ENCODE data around the gene HGFAC. TPM values are rescaled to one million over a fixed set of nuclear protein-coding genes. Genes with fewer than 3 reads are reported as not detected.

Gene HGFAC
- total RNA-seq, 1 donor from 2014 or later, result not detected

DNA sequence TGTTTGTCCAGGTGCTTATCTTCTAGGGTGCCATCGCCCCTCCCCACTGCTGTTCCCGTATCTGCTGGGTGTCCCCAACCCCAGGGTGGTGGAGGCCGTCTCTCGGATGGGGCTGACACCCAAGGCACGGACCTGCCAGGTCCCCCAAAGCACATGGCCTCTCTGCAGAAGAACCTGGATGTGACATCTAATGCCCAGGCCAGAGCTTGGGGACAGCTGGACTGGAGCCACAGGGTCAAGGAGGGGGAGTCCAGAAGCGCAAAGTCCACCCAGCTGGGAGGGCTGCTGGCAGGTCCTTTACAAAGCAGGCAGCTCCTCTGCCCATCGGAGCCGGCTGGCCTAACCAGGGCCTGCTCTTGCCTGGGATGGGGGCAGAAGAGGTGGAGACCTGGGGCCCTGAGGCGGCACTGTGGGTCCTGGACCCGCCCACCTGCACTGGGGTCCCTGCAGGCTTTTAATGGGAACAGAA, 20.6 kb downstream of the HGFAC start:
- Histone ChIP-seq H3K27ac (no peak overlapping the region), H4K20me1 (ENCODE audit: low read depth) (peaks cover 4% of the 10 kb centered on the region), H3K36me3 (no peaks in the 10 kb centered on the region), H2AFZ (replicated peaks) (no peak overlapping the region), H3F3A (ENCODE audit: low read depth) (peaks cover 9% of the 10 kb centered on the region), H3K4me1 (peaks cover 12% of the 10 kb centered on the region), H3K9ac (no peak overlapping the region), H3K27me3 (peaks cover 75% of the 10 kb centered on the region), H3K4me2 (peak overlapping the region; percentile 86), H3K4me3 (no peak overlapping the region), H3K79me2 (ENCODE audit: low read depth) (no peaks in the 10 kb centered on the region), H3K9me3 (ENCODE audit: low read depth) (no peaks in the 10 kb centered on the region)
- H3K27ac Mint-ChIP-seq, result no peak overlapping the region
- DNase-seq (ENCODE audit: low spot score), result no peak
- H3K27me3 Mint-ChIP-seq (ENCODE audit: insufficient read depth, low read depth), result peaks cover 15% of the 10 kb centered on the region
- no peaks in the 10 kb centered on the region for H3K9me3 Mint-ChIP-seq
- H3K4me1 Mint-ChIP-seq, result peaks cover 21% of the 10 kb centered on the region
- TF ChIP-seq, protein P1, sequence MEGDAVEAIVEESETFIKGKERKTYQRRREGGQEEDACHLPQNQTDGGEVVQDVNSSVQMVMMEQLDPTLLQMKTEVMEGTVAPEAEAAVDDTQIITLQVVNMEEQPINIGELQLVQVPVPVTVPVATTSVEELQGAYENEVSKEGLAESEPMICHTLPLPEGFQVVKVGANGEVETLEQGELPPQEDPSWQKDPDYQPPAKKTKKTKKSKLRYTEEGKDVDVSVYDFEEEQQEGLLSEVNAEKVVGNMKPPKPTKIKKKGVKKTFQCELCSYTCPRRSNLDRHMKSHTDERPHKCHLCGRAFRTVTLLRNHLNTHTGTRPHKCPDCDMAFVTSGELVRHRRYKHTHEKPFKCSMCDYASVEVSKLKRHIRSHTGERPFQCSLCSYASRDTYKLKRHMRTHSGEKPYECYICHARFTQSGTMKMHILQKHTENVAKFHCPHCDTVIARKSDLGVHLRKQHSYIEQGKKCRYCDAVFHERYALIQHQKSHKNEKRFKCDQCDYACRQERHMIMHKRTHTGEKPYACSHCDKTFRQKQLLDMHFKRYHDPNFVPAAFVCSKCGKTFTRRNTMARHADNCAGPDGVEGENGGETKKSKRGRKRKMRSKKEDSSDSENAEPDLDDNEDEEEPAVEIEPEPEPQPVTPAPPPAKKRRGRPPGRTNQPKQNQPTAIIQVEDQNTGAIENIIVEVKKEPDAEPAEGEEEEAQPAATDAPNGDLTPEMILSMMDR (IDR thresholded peaks at IDR 0.05), result no peak
- TF ChIP-seq EZH2 (IDR thresholded peaks at IDR 0.05) (no peak), EZH2phosphoT487 (IDR thresholded peaks at IDR 0.05) (no peak)
- H3K4me3 Mint-ChIP-seq, result peak overlapping the region; percentile 64
- H3K36me3 Mint-ChIP-seq, result no peaks in the 10 kb centered on the region

DNA sequence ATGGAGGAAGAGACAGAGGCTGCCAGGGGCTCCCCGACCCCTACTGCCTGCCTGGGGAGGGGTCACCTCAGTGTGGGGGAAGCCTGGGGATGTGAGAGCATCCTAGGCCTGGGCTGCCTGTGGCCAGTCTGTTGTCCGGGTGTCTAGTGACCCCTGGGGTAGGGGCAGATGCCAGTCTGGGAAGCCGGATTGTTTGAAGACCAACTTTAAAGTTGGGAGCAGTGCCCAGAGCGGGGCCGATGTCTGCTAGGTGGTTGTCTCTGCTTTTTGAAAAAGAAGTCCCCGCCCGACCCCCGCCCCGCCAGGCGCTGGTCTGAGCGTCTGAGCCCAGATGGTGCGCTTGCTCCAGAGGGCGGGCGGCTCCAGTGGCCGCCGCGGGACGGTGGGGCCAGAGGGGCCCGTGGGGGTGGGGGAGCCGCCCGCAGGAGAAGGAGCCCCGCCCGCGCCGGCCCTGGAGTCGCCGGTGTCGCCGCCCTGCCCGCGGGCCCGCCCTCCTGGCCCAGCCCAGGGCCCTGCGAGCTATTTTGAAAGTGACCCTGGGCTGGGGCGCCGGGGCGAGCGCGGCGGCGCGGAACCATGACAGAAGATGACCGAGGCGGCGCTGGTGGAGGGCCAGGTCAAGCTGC, 21.1 kb downstream of the HGFAC start, which contains the start of gene DOK7:
DOK7 (plus strand) TSS at position 517 of the 626 bp plus-strand sequence; CDS start at position 587, 70 bp downstream.
- peaks cover 13% of the 10 kb centered on the region for H3K27me3 Mint-ChIP-seq (ENCODE audit: insufficient read depth, low read depth)
- no peak for TF ChIP-seq EZH2 (IDR thresholded peaks at IDR 0.05)
- TF ChIP-seq, protein P1 (IDR thresholded peaks at IDR 0.05), result no peak
- TF ChIP-seq EZH2phosphoT487 (IDR thresholded peaks at IDR 0.05), result no peak
- H3K36me3 Mint-ChIP-seq, result no peaks in the 10 kb centered on the region

DNA sequence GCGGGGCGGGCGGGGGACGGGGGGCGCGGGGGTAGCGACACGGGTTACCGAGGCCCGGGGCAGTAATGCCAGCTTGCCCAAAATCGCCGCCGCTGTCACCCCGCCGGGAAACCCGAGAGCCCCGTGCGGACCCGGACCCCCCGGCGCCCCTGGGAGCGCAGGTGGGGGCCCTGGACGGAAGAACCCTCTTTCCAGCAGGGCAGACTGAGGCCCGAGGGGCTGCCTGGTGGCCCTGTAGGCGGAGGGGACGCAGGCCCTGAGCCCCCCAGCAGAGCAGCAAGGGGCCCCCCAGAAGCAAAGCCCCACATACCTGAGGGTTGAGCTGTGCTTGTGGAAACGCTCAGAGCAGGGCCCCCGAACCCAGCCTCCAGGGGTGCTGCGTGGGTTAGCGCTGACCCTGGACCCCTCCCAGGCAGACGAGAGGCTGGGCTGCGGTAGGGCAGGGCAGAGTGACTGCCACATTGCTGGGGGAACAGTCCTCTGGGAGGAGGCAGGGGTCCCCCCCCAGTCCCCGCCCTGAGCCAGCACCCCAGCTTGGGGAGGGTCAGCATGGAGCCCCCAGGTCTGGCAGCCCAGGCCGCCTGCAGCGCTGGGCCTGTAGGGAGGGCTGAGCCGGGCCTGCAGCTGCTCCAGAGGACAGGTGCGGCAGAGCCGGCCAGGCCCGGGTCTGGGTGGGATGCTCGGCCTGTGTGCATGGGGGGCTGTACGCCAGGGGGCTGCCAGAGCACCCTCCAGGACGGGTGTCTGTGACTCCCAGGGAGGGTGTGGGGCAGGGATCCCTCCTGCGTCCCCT, 22.0 kb downstream of the HGFAC start:
- Histone ChIP-seq H3K4me1 (peaks cover 12% of the 10 kb centered on the region), H4K20me1 (ENCODE audit: low read depth) (peaks cover 4% of the 10 kb centered on the region), H3K4me2 (peak overlapping the region; percentile 86), H3K27ac (no peak overlapping the region), H3K9ac (no peak overlapping the region), H2AFZ (replicated peaks) (no peak overlapping the region), H3K36me3 (no peaks in the 10 kb centered on the region), H3K9me3 (ENCODE audit: low read depth) (no peaks in the 10 kb centered on the region), H3K79me2 (ENCODE audit: low read depth) (no peaks in the 10 kb centered on the region), H3K27me3 (peaks cover 64% of the 10 kb centered on the region), H3F3A (ENCODE audit: low read depth) (peaks cover 22% of the 10 kb centered on the region), H3K4me3 (peak overlapping the region; percentile 49)
- H3K4me1 Mint-ChIP-seq, result peaks cover 21% of the 10 kb centered on the region
- H3K36me3 Mint-ChIP-seq, result no peaks in the 10 kb centered on the region
- no peak overlapping the region for H3K27ac Mint-ChIP-seq
- DNase-seq (ENCODE audit: low spot score), result no peak
- H3K27me3 Mint-ChIP-seq (ENCODE audit: insufficient read depth, low read depth), result peaks cover 7% of the 10 kb centered on the region
- TF ChIP-seq EZH2phosphoT487 (IDR thresholded peaks at IDR 0.05) (no peak), EZH2 (IDR thresholded peaks at IDR 0.05) (no peak)
- TF ChIP-seq, protein P1 (IDR thresholded peaks at IDR 0.05), result no peak
- no peaks in the 10 kb centered on the region for H3K9me3 Mint-ChIP-seq
- H3K4me3 Mint-ChIP-seq, result no peak overlapping the region

More for the DNA sequence above, 21.1 kb downstream of the HGFAC start, which contains the start of gene DOK7:
- H3K79me2 ChIP-seq (ENCODE audit: low read depth), result no peaks in the 10 kb centered on the region
- H3K36me3 ChIP-seq, result no peaks in the 10 kb centered on the region
- peaks cover 4% of the 10 kb centered on the region for H4K20me1 ChIP-seq (ENCODE audit: low read depth)
- H2AFZ ChIP-seq (replicated peaks), result no peak within 1 kb of the TSS
- H3K4me3 Mint-ChIP-seq, result peak within 1 kb of the TSS; percentile 64
- peak within 1 kb of the TSS; percentile 86 for H3K4me2 ChIP-seq
- H3K27me3 ChIP-seq, result peaks cover 73% of the 10 kb centered on the region
- no peak within 1 kb of the TSS for H3K27ac ChIP-seq
- H3K9me3 Mint-ChIP-seq, result no peaks in the 10 kb centered on the region
- H3K4me1 ChIP-seq, result peaks cover 12% of the 10 kb centered on the region
- no peak within 1 kb of the TSS for H3K27ac Mint-ChIP-seq
- peaks cover 21% of the 10 kb centered on the region for H3K4me1 Mint-ChIP-seq
- DNase-seq (ENCODE audit: low spot score), result peak; percentile 71
- H3F3A ChIP-seq (ENCODE audit: low read depth), result peaks cover 14% of the 10 kb centered on the region
- peak within 1 kb of the TSS; percentile 49 for H3K4me3 ChIP-seq
- no peak within 1 kb of the TSS for H3K9ac ChIP-seq
- no peaks in the 10 kb centered on the region for H3K9me3 ChIP-seq (ENCODE audit: low read depth)
